HepG2 (cell line): ENCODE measurements around the gene CFL1. TPM values are rescaled to one million over a fixed set of nuclear protein-coding genes. Genes with fewer than 3 reads are reported as not detected.

Experiments
- ATAC-seq: fragments of 200-7000 bp; cut with Tn5 transposase; 3 replicates; pipeline ENCODE4 v1.9.1; 2020; ENCODE audit warnings: mild to moderate bottlenecking, moderate library complexity
- BruUV-seq: library from RNA; stranded (reverse); fragments of 400-500 nt; replicated peaks from 2 replicates; lab custom pipeline; 2021; lab: Mats Ljungman, UMichigan
- CTCF ChIA-PET: fragments of 300-600 bp; formaldehyde crosslinking; extraction: SDS; loops from one replicate; lab custom pipeline; 2021; ENCODE audit warnings: low total read pairs, inconsistent platforms, low intra/inter-chr PET ratio; lab: Yijun Ruan, JAX
- POLR2A ChIA-PET: fragments of 350-600 bp; sonication (Branson Sonifier 250); formaldehyde crosslinking; loops from one replicate; lab custom pipeline; 2020; ENCODE audit warnings: antibody characterized with exemption, inconsistent platforms; lab: Yijun Ruan, JAX
- DNase-seq: peaks from one replicate; pipeline ENCODE4 v3.0.0-alpha.2; 2015; ENCODE audit warnings: low spot score
- FAIRE-seq: peaks from 3 replicates; lab custom pipeline; 2011; peaks lifted over from hg19 to GRCh38; lab: Jason Lieb, UNC
- H2AFZ ChIP-seq: one replicate; pipeline ENCODE4 v1.6.1; 2011; ENCODE audit warnings: low read length, inconsistent platforms
- H3K27ac ChIP-seq: fragments of 300-600 bp; 3 replicates; pipeline ENCODE4 v1.8.0; 2011; ENCODE audit warnings: mixed run types, mild to moderate bottlenecking, mixed read lengths, low read length, inconsistent platforms; ENCODE audit not compliant: insufficient read depth; ENCODE audit errors: extremely low read length
- H3K27me3 ChIP-seq, 2 experiments: fragments of 200-600 bp in 1 of 2; 2 replicates in 1 of 2; 3 replicates in 1 of 2; pipeline versions ENCODE4 v1.6.0 to v1.8.0; 2011; ENCODE audit warnings: low read length in 2 of 2, mild to moderate bottlenecking in 2 of 2, moderate library complexity in 2 of 2, inconsistent platforms in 1 of 2; ENCODE audit not compliant: insufficient read depth in 2 of 2, control insufficient read depth in 1 of 2
- H3K36me3 ChIP-seq, 2 experiments: fragments of 200-600 bp in 1 of 2; replicated peaks in 1 of 2; 2 replicates in 1 of 2; 3 replicates in 1 of 2; pipeline versions ENCODE4 v1.5.1 to v1.8.0; 2011; ENCODE audit warnings: low read length in 2 of 2, inconsistent platforms in 1 of 2; ENCODE audit not compliant: insufficient read depth in 2 of 2, control insufficient read depth in 1 of 2
- H3K4me1 ChIP-seq: 2 replicates; pipeline ENCODE4 v1.5.1; 2012; ENCODE audit warnings: low read length, inconsistent platforms; ENCODE audit not compliant: insufficient read depth
- H3K4me2 ChIP-seq: 2 replicates; pipeline ENCODE4 v1.6.0; 2011; ENCODE audit warnings: low read depth, low read length, inconsistent platforms
- H3K4me3 ChIP-seq, 3 experiments: fragments of 200-600 bp in 1 of 3; sonication (generic), shearing (Covaris generic) in 1 of 3; replicated peaks in 1 of 3; 2 replicates each; pipeline ENCODE4 v1.5.1; 2011 to 2016; ENCODE audit warnings: low read length in 3 of 3, inconsistent platforms in 2 of 3, low read depth in 2 of 3, mild to moderate bottlenecking in 2 of 3, control low read depth in 1 of 3, mixed read lengths in 1 of 3; ENCODE audit not compliant: insufficient read depth in 1 of 3
- H3K79me2 ChIP-seq: one replicate; pipeline ENCODE4 v1.6.1; 2011; ENCODE audit warnings: low read length, inconsistent platforms; ENCODE audit not compliant: insufficient read depth
- H3K9ac ChIP-seq: 2 replicates; pipeline ENCODE4 v1.6.0; 2011; ENCODE audit warnings: mild to moderate bottlenecking, low read depth, low read length, inconsistent platforms; ENCODE audit not compliant: insufficient read depth
- H3K9me3 ChIP-seq: 2 replicates; pipeline ENCODE4 v1.5.1; 2012; ENCODE audit warnings: mild to moderate bottlenecking, low read length
- H4K20me1 ChIP-seq: 2 replicates; pipeline ENCODE4 v1.6.0; 2011; ENCODE audit warnings: inconsistent platforms, mild to moderate bottlenecking, low read length, moderate library complexity; ENCODE audit not compliant: insufficient read depth
- CBX1 ChIP-seq: IDR thresholded peaks from one replicate; pipeline ENCODE4 v1.6.1; 2016; ENCODE audit warnings: antibody characterized with exemption, low read depth
- DNMT3B ChIP-seq: conservative IDR thresholded peaks from 2 replicates; pipeline ENCODE4 v1.6.1; 2016; ENCODE audit warnings: missing biosample characterization, control low read depth
- ELF1 ChIP-seq: sonication (generic); formaldehyde crosslinking; IDR thresholded peaks from 2 replicates; pipeline ENCODE4 v1.4.0; 2020; ENCODE audit warnings: missing genetic modification reagents
- GABPA ChIP-seq, 2 experiments: IDR thresholded peaks; 2 replicates each; pipeline ENCODE4 v1.6.1; 2011 to 2016; ENCODE audit warnings: low read depth in 2 of 2, low read length in 1 of 2, missing biosample characterization in 1 of 2, missing genetic modification characterization in 1 of 2
- HDAC2 ChIP-seq: sonication (generic); formaldehyde crosslinking; IDR thresholded peaks from 2 replicates; pipeline ENCODE4 v1.4.0; 2020; ENCODE audit warnings: missing genetic modification reagents
- KDM5A ChIP-seq: fragments of 200-600 bp; sonication (generic); IDR thresholded peaks from 2 replicates; pipeline ENCODE4 v1.7.0; 2018; ENCODE audit warnings: antibody characterized with exemption, mild to moderate bottlenecking, low read length, borderline replicate concordance
- NR3C1 ChIP-seq: sonication (generic); formaldehyde crosslinking; IDR thresholded peaks from 2 replicates; pipeline ENCODE4 v1.4.0; 2020; ENCODE audit warnings: missing genetic modification reagents
- RFXAP ChIP-seq: sonication (generic); formaldehyde crosslinking; IDR thresholded peaks from 2 replicates; pipeline ENCODE4 v1.4.0; 2020; ENCODE audit warnings: missing genetic modification reagents, borderline replicate concordance
- SNAPC2 ChIP-seq: sonication (generic); formaldehyde crosslinking; IDR thresholded peaks from 2 replicates; pipeline ENCODE4 v1.8.1; 2022; ENCODE audit warnings: mild to moderate bottlenecking, missing genetic modification reagents
- ZNF329 ChIP-seq: sonication (generic); formaldehyde crosslinking; IDR thresholded peaks from 2 replicates; pipeline ENCODE4 v1.9.0; 2021; ENCODE audit warnings: low read depth, mild to moderate bottlenecking, missing genetic modification reagents
- ZNF678 ChIP-seq: sonication (generic); formaldehyde crosslinking; IDR thresholded peaks from 2 replicates; pipeline ENCODE4 v1.4.0; 2020; ENCODE audit warnings: mild to moderate bottlenecking, missing genetic modification reagents
- WGBS: methylation state at CpG from one replicate; pipeline ENCODE4 v1.1.6; 2017; ENCODE audit warnings: low lambda C conversion rate; 5-methylcytosine and 5-hydroxymethylcytosine counted together
- in situ Hi-C: cut with HindIII; loops from 2 replicates; pipeline ENCODE4 v1.10.0; 2017; ENCODE audit warnings: low pct_unique_long_range_greater_than_20kb; ENCODE audit not compliant: extremely low pct_ligation_motif_present
- intact Hi-C: fragments of 100-400 bp; cut with micrococcal nuclease; formaldehyde crosslinking; loops from one replicate; pipeline ENCODE4 v1.10.0; 2022; ENCODE audit not compliant: unreplicated experiment
- polyA plus RNA-seq, 8 experiments: library from polyadenylated mRNA; depleted of rRNA in 3 of 8; stranded (reverse) in 7 of 8; unstranded in 1 of 8; fragments of >200 nt; fragmentation: Illumina TruSeq in 4 of 8; extraction: Trizol in 4 of 8; gene quantifications; 2 replicates each; pipeline versions ENCODE4 v1.2.1 to v1.2.3, GENCODE V29; 2011 to 2016; ENCODE audit warnings: low read depth in 4 of 8, missing spikeins in 1 of 8, mixed read lengths in 1 of 8; ENCODE audit not compliant: insufficient read depth in 1 of 8
- total RNA-seq, 5 experiments: library from RNA; depleted of rRNA; stranded (reverse); fragments of >200 nt; fragmentation: Illumina TruSeq; extraction: Trizol; gene quantifications; 2 replicates each; pipeline ENCODE4 v1.2.3, GENCODE V29; 2016; ENCODE audit warnings: low read depth in 1 of 5
- TF ChIP-seq, protein P1 (sequence below), 2 experiments: IDR thresholded peaks; 2 replicates each; pipeline ENCODE4 v1.6.1; 2011 to 2012; ENCODE audit warnings: low read length in 2 of 2, borderline replicate concordance in 1 of 2, low read depth in 1 of 2, mild to moderate bottlenecking in 1 of 2, moderate library complexity in 1 of 2
- TF ChIP-seq, protein P2 (sequence below): sonication (generic); formaldehyde crosslinking; IDR thresholded peaks from 2 replicates; pipeline ENCODE4 v1.5.1; 2020; ENCODE audit warnings: mild to moderate bottlenecking, missing genetic modification reagents, borderline replicate concordance

CFL1 gene
- total and polyA plus RNA-seq, 2 of the 13 experiments (the other 11 are each of a cell fraction or from before 2014, with no cell fraction given): 379 to 383 TPM

DNA sequence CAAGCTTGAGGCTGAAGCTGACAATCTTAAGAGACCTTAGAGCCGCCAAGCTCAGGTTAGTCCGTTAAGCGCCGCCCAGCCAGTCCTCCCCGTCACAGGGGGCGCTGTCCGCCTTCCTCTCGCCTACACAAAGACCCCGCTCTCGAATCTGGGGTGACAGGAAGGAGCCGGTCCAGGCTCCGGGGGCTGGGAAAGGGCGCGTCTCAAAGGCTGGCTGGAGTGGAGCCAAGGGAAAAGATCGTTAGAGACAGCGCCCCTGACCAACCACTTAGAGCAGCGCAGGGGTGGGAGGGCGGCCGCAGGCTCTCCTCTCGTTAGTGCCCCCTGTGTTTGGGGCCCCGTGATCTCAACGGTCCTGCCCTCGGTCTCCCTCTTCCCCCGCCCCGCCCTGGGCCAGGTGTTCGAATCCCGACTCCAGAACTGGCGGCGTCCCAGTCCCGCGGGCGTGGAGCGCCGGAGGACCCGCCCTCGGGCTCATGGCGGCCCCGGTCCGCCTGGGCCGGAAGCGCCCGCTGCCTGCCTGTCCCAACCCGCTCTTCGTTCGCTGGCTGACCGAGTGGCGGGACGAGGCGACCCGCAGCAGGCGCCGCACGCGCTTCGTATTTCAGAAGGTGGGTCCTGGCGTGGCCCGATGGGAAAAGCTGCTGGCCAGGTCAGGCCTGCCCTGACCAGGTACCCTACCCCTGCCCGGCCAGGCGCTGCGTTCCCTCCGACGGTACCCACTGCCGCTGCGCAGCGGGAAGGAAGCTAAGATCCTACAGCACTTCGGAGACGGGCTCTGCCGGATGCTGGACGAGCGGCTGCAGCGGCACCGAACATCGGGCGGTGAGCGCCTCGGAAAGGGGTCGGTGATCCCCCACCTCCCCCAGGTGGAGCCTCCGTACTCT lies 2.5 kb upstream of the CFL1 start, which contains the start of gene MUS81:
MUS81 (plus strand) TSS at position 156 of the 887 bp plus-strand sequence; CDS start at position 477, 321 bp downstream.
- peak; percentile 71 for FAIRE-seq
- peak; percentile 97 for DNase-seq
- peaks cover 41% of the 10 kb centered on the region for H3K4me1 ChIP-seq
- H3K9me3 ChIP-seq: no peaks in the 10 kb centered on the region
- CTCF ChIA-PET: interaction anchor here (0.9 to 1.9 kb wide), 4 partner anchors 24 to 149 kb away, joined by 3 to 7 read pairs (median 5); no protein-coding TSS in a partner anchor
- TSS peak; percentile 38 for BruUV-seq
- peak within 1 kb of the TSS; percentile 89 for H3K9ac ChIP-seq
- peaks cover 21% of the 10 kb centered on the region for H4K20me1 ChIP-seq
- H3K79me2 ChIP-seq: peaks cover 32% of the 10 kb centered on the region
- H3K4me2 ChIP-seq: peak within 1 kb of the TSS; percentile 100
- under 1% methylated on average over 10 of the region's 78 CpGs for WGBS
- intact Hi-C loops (no loop called here), in situ Hi-C loops (no loop called here)
- no peak within 1 kb of the TSS for H2AFZ ChIP-seq
- peaks cover 16 to 44% of the 10 kb centered on the region in 2 experiments for H3K36me3 ChIP-seq
- ATAC-seq: peak; percentile 60
- peak within 1 kb of the TSS; percentile 80 to 99 (median 89) for H3K4me3 ChIP-seq
- POLR2A ChIA-PET: interaction anchor here (0.7 to 5.4 kb wide), 26 partner anchors 10 to 438 kb away, joined by 3 to 81 read pairs (median 5); partner anchors contain the start of genes AP5B1, BANF1, CCDC85B and EFEMP2
- no peaks in the 10 kb centered on the region; a peak in 1 of 5 replicates for H3K27me3 ChIP-seq
- H3K27ac ChIP-seq: peak within 1 kb of the TSS; percentile 90
- no peak; the same call in 1 of the 2 replicates for TF ChIP-seq ZNF678 (CRISPR knock-in tag)
- TF ChIP-seq, protein P1, sequence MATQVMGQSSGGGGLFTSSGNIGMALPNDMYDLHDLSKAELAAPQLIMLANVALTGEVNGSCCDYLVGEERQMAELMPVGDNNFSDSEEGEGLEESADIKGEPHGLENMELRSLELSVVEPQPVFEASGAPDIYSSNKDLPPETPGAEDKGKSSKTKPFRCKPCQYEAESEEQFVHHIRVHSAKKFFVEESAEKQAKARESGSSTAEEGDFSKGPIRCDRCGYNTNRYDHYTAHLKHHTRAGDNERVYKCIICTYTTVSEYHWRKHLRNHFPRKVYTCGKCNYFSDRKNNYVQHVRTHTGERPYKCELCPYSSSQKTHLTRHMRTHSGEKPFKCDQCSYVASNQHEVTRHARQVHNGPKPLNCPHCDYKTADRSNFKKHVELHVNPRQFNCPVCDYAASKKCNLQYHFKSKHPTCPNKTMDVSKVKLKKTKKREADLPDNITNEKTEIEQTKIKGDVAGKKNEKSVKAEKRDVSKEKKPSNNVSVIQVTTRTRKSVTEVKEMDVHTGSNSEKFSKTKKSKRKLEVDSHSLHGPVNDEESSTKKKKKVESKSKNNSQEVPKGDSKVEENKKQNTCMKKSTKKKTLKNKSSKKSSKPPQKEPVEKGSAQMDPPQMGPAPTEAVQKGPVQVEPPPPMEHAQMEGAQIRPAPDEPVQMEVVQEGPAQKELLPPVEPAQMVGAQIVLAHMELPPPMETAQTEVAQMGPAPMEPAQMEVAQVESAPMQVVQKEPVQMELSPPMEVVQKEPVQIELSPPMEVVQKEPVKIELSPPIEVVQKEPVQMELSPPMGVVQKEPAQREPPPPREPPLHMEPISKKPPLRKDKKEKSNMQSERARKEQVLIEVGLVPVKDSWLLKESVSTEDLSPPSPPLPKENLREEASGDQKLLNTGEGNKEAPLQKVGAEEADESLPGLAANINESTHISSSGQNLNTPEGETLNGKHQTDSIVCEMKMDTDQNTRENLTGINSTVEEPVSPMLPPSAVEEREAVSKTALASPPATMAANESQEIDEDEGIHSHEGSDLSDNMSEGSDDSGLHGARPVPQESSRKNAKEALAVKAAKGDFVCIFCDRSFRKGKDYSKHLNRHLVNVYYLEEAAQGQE (IDR thresholded peaks at IDR 0.05; ENCODE audit: borderline replicate concordance in 1 of 2, low read depth in 1 of 2, low read length in 2 of 2): no peak
- TF ChIP-seq RFXAP (CRISPR knock-in tag): peak; percentile 65; the same call in 1 of the 2 replicates
- 0 out of 2 replicates have a peak, but pooled peaks have one; percentile 12 for TF ChIP-seq HDAC2 (CRISPR knock-in tag)
- TF ChIP-seq GABPA (IDR thresholded peaks at IDR 0.05; ENCODE audit: low read depth, low read length): no peak
- peak; percentile 93 for TF ChIP-seq GABPA (CRISPR knock-in tag; IDR thresholded peaks at IDR 0.05; ENCODE audit: low read depth)
- no peak for TF ChIP-seq SNAPC2
- TF ChIP-seq ELF1 (CRISPR knock-in tag): peak; percentile 90
- no peak for TF ChIP-seq NR3C1 (CRISPR knock-in tag)
- TF ChIP-seq CBX1: no peak
- 0 out of 2 replicates have a peak, but pooled peaks have one; percentile 23 for TF ChIP-seq DNMT3B (CRISPR knock-in tag)
- peak; percentile 94 for TF ChIP-seq KDM5A
- TF ChIP-seq, protein P2, sequence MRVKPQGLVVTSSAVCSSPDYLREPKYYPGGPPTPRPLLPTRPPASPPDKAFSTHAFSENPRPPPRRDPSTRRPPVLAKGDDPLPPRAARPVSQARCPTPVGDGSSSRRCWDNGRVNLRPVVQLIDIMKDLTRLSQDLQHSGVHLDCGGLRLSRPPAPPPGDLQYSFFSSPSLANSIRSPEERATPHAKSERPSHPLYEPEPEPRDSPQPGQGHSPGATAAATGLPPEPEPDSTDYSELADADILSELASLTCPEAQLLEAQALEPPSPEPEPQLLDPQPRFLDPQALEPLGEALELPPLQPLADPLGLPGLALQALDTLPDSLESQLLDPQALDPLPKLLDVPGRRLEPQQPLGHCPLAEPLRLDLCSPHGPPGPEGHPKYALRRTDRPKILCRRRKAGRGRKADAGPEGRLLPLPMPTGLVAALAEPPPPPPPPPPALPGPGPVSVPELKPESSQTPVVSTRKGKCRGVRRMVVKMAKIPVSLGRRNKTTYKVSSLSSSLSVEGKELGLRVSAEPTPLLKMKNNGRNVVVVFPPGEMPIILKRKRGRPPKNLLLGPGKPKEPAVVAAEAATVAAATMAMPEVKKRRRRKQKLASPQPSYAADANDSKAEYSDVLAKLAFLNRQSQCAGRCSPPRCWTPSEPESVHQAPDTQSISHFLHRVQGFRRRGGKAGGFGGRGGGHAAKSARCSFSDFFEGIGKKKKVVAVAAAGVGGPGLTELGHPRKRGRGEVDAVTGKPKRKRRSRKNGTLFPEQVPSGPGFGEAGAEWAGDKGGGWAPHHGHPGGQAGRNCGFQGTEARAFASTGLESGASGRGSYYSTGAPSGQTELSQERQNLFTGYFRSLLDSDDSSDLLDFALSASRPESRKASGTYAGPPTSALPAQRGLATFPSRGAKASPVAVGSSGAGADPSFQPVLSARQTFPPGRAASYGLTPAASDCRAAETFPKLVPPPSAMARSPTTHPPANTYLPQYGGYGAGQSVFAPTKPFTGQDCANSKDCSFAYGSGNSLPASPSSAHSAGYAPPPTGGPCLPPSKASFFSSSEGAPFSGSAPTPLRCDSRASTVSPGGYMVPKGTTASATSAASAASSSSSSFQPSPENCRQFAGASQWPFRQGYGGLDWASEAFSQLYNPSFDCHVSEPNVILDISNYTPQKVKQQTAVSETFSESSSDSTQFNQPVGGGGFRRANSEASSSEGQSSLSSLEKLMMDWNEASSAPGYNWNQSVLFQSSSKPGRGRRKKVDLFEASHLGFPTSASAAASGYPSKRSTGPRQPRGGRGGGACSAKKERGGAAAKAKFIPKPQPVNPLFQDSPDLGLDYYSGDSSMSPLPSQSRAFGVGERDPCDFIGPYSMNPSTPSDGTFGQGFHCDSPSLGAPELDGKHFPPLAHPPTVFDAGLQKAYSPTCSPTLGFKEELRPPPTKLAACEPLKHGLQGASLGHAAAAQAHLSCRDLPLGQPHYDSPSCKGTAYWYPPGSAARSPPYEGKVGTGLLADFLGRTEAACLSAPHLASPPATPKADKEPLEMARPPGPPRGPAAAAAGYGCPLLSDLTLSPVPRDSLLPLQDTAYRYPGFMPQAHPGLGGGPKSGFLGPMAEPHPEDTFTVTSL (CRISPR knock-in tag): peak; percentile 43; the same call in 1 of the 2 replicates
- 0 out of 2 replicates have a peak, but pooled peaks have one; percentile 31 for TF ChIP-seq ZNF329 (CRISPR knock-in tag)
